Left renal pelvis (tissue), 4 donors: Measurements from ENCODE around the gene NPIPB8. TPM values are rescaled to one million over a fixed set of nuclear protein-coding genes. Genes with fewer than 3 reads are reported as not detected.
"Not testable (repeated sequence)": the region's sequence is repeated elsewhere in the genome, so short reads cannot be mapped to it uniquely, and the experiment has no call there.

ENCODE experiments used
- DNase-seq, 4 donors: peaks; one replicate each; pipeline ENCODE4 v3.0.0-alpha.2; 2013; ENCODE audit warnings: low read depth in 4 of 4, low spot score in 3 of 4
- polyA plus RNA-seq, 4 donors: library from polyadenylated mRNA; unstranded; fragments of 120-200 nt; gene quantifications; one replicate each; pipeline ENCODE4 v1.2.1, GENCODE V29; 2013; ENCODE audit not compliant: insufficient read length in 4 of 4

Gene NPIPB8
- polyA plus RNA-seq, 4 donors: 0.40 to 2.6 TPM; not detected in 2

GRCh38 chr16:28623172-28623711 is 14.6 kb upstream of the NPIPB8 start:
- DNase-seq: no peak

GRCh38 chr16:28630905-28631304 is 7.0 kb upstream of the NPIPB8 start:
- DNase-seq: not testable (repeated sequence)

GRCh38 chr16:28636093-28636823 is 1.6 kb upstream of the NPIPB8 start:
- DNase-seq: not testable (repeated sequence)

GRCh38 chr16:28638359-28638758 is 494 bp downstream of the NPIPB8 start:
- DNase-seq: not testable (repeated sequence)

GRCh38 chr16:28639959-28640358 is 2.1 kb downstream of the NPIPB8 start:
- not testable (repeated sequence) for DNase-seq

- DNase-seq: not testable (repeated sequence)
These were observed 28.4 kb downstream of the NPIPB8 start for GRCh38 chr16:28666264-28666663.

- DNase-seq: not testable (repeated sequence)
These were observed 29.6 kb downstream of the NPIPB8 start for GRCh38 chr16:28667480-28667879.

- DNase-seq: not testable (repeated sequence)
These were observed 30.3 kb downstream of the NPIPB8 start for GRCh38 chr16:28668199-28668598.

- not testable (repeated sequence) for DNase-seq
These were observed 50.6 kb downstream of the NPIPB8 start for GRCh38 chr16:28688327-28688952.

- DNase-seq: not testable (repeated sequence)
These were observed 51.6 kb downstream of the NPIPB8 start for GRCh38 chr16:28689425-28689824.

GRCh38 chr16:28691722-28692121 is 53.9 kb downstream of the NPIPB8 start:
- not testable (repeated sequence) for DNase-seq

GRCh38 chr16:28693257-28693950 is 55.5 kb downstream of the NPIPB8 start:
- not testable (repeated sequence) for DNase-seq

- not testable (repeated sequence) for DNase-seq
These were observed 61.9 kb downstream of the NPIPB8 start for GRCh38 chr16:28699792-28700191.

GRCh38 chr16:28700349-28700748 is 62.5 kb downstream of the NPIPB8 start:
- DNase-seq: not testable (repeated sequence)

GRCh38 chr16:28701384-28701783 is 63.5 kb downstream of the NPIPB8 start:
- DNase-seq: not testable (repeated sequence)

- DNase-seq: not testable (repeated sequence)
These were observed 66.4 kb downstream of the NPIPB8 start for GRCh38 chr16:28704246-28704645.

Other genes with a start within 250 kb of the NPIPB8 start
- 10 to 100 TPM; 71.6 to 83.8 (median 77.7) TPM for gene EIF3CL, start 234.2 kb upstream of the NPIPB8 start, polyA plus RNA-seq
- 1 to 10 TPM in 1 of 4 donors, not detected in 3; 1.1 TPM for gene NPIPB7, start 165.7 kb upstream of the NPIPB8 start, polyA plus RNA-seq
- gene CLN3, start 146.0 kb upstream of the NPIPB8 start, polyA plus RNA-seq: 10 to 100 TPM; 28.4 to 47.6 (median 31.9) TPM
- gene APOBR, start 143.4 kb upstream of the NPIPB8 start, polyA plus RNA-seq: 1 to 10 TPM in 1 of 4 donors, under 1 TPM in 3; 0.50 to 1.1 (median 0.76) TPM
- not detected for gene IL27, start 131.2 kb upstream of the NPIPB8 start, polyA plus RNA-seq
- 10 to 100 TPM; 11.7 to 84.7 (median 12.3) TPM for gene NUPR1, start 99.1 kb upstream of the NPIPB8 start, polyA plus RNA-seq
- 10 to 100 TPM; 20.1 to 25.4 (median 20.9) TPM for gene SGF29, start 84.1 kb upstream of the NPIPB8 start, polyA plus RNA-seq
- 1 to 10 TPM in 3 of 4 donors, under 1 TPM in 1; 0.73 to 2.2 (median 1.9) TPM for gene SULT1A2, start 41.0 kb upstream of the NPIPB8 start, polyA plus RNA-seq
- gene SULT1A1, start 28.0 kb upstream of the NPIPB8 start, polyA plus RNA-seq: 10 to 100 TPM; 17.9 to 26.6 (median 24.4) TPM
- 100 to 1,000 TPM; 373 to 630 (median 499) TPM for gene EIF3C, start 73.4 kb downstream of the NPIPB8 start, polyA plus RNA-seq
- 1 to 10 TPM in 3 of 4 donors, under 1 TPM in 1; 0.70 to 3.8 (median 1.9) TPM for gene NPIPB9, start 113.7 kb downstream of the NPIPB8 start, polyA plus RNA-seq
- 100 to 1,000 TPM in 2 of 4 donors, 10 to 100 TPM in 2; 88.4 to 148 (median 100) TPM for gene ATXN2L, start 184.9 kb downstream of the NPIPB8 start, polyA plus RNA-seq
- gene TUFM, start 208.3 kb downstream of the NPIPB8 start, polyA plus RNA-seq: 100 to 1,000 TPM; 113 to 227 (median 198) TPM
- 10 to 100 TPM; 58.4 to 92.1 (median 62.9) TPM for gene SH2B1, start 225.8 kb downstream of the NPIPB8 start, polyA plus RNA-seq
- gene ATP2A1, start 240.4 kb downstream of the NPIPB8 start, polyA plus RNA-seq: 1 to 10 TPM; 2.5 to 6.4 (median 3.3) TPM